WTC11 (cell line): ENCODE results near the gene IL2RA. TPM values are rescaled to one million over a fixed set of nuclear protein-coding genes. Genes with fewer than 3 reads are reported as not detected.

Experiments used
- ATAC-seq: fragments of 200-7000 bp; cut with Tn5 transposase; 2 replicates; pipeline ENCODE4 v1.10.0; 2021; ENCODE audit warnings: mild to moderate bottlenecking, moderate library complexity
- CTCF ChIA-PET: fragments of 300-600 bp; sonication (Branson Sonifier 250); formaldehyde crosslinking; loops from one replicate; lab custom pipeline; 2021; ENCODE audit warnings: antibody characterized with exemption; lab: Charles Lee
- POLR2A ChIA-PET: fragments of 350-600 bp; sonication (Branson Sonifier 250); formaldehyde crosslinking; loops from one replicate; lab custom pipeline; 2021; ENCODE audit warnings: antibody characterized with exemption; lab: Charles Lee
- DNase-seq: peaks from one replicate; pipeline ENCODE4 v3.0.0; 2021; ENCODE audit warnings: low spot score
- H3K27ac Mint-ChIP-seq: 2 replicates; pipeline ENCODE4 v1.8.0; 2021; ENCODE audit warnings: mixed read lengths
- H3K27me3 Mint-ChIP-seq: 2 replicates; pipeline ENCODE4 v1.8.0; 2021; ENCODE audit warnings: low read depth, mild to moderate bottlenecking, moderate library complexity, mixed read lengths
- H3K36me3 Mint-ChIP-seq: 2 replicates; pipeline ENCODE4 v1.8.0; 2021; ENCODE audit warnings: mixed read lengths
- H3K4me1 Mint-ChIP-seq: 2 replicates; pipeline ENCODE4 v1.8.0; 2022; ENCODE audit warnings: mixed read lengths
- H3K4me3 Mint-ChIP-seq: 2 replicates; pipeline ENCODE4 v1.8.0; 2021; ENCODE audit warnings: mild to moderate bottlenecking, moderate library complexity, mixed read lengths
- H3K9me3 Mint-ChIP-seq: 2 replicates; pipeline ENCODE4 v1.8.0; 2021; ENCODE audit warnings: mixed read lengths
- ARID4B ChIP-seq: sonication (generic); formaldehyde crosslinking; IDR thresholded peaks from 2 replicates; pipeline ENCODE4 v1.8.0; 2023; ENCODE audit warnings: missing genetic modification reagents, mild to moderate bottlenecking, borderline replicate concordance
- ATF3 ChIP-seq: sonication (generic); formaldehyde crosslinking; conservative IDR thresholded peaks from 2 replicates; pipeline ENCODE4 v1.8.1; 2022; ENCODE audit warnings: mild to moderate bottlenecking, missing genetic modification reagents
- GABPB1 ChIP-seq: sonication (generic); formaldehyde crosslinking; IDR thresholded peaks from 2 replicates; pipeline ENCODE4 v1.8.1; 2023; ENCODE audit warnings: mild to moderate bottlenecking, missing genetic modification reagents
- GRHL2 ChIP-seq: fragments of 250-450 bp; sonication (Bioruptor Pico); IDR thresholded peaks from 2 replicates; pipeline ENCODE4 v1.8.0; 2022; ENCODE audit warnings: mild to moderate bottlenecking, moderate library complexity; ENCODE audit not compliant: insufficient replicate concordance, severe bottlenecking
- HMGA2 ChIP-seq: fragments of 250-450 bp; sonication (Bioruptor Pico); IDR thresholded peaks from 2 replicates; pipeline ENCODE4 v1.4.0; 2021; ENCODE audit warnings: mild to moderate bottlenecking, moderate library complexity
- IRF2 ChIP-seq: sonication (generic); formaldehyde crosslinking; IDR thresholded peaks from 2 replicates; pipeline ENCODE4 v1.8.0; 2022; ENCODE audit warnings: low read depth, missing genetic modification reagents, borderline replicate concordance
- NFE2L1 ChIP-seq: sonication (generic); formaldehyde crosslinking; IDR thresholded peaks from 2 replicates; pipeline ENCODE4 v1.8.1; 2023; ENCODE audit warnings: missing genetic modification reagents
- NR2C2 ChIP-seq: sonication (generic); formaldehyde crosslinking; IDR thresholded peaks from 2 replicates; pipeline ENCODE4 v1.8.0; 2022; ENCODE audit warnings: mild to moderate bottlenecking, missing genetic modification reagents
- PREB ChIP-seq: sonication (generic); formaldehyde crosslinking; IDR thresholded peaks from 2 replicates; pipeline ENCODE4 v1.8.1; 2022; ENCODE audit warnings: mild to moderate bottlenecking, missing genetic modification reagents, moderate library complexity, borderline replicate concordance
- TCF7 ChIP-seq: sonication (generic); formaldehyde crosslinking; IDR thresholded peaks from 2 replicates; pipeline ENCODE4 v1.8.0; 2022; ENCODE audit warnings: mild to moderate bottlenecking, low read depth, missing genetic modification reagents, moderate library complexity
- TEAD1 ChIP-seq: sonication (generic); formaldehyde crosslinking; IDR thresholded peaks from 2 replicates; pipeline ENCODE4 v1.8.0; 2022; ENCODE audit warnings: mild to moderate bottlenecking, missing genetic modification reagents
- ZNF232 ChIP-seq: sonication (generic); formaldehyde crosslinking; IDR thresholded peaks from 2 replicates; pipeline ENCODE4 v1.8.0; 2022; ENCODE audit warnings: mild to moderate bottlenecking, missing genetic modification reagents
- ZNF263 ChIP-seq: sonication (generic); formaldehyde crosslinking; IDR thresholded peaks from 2 replicates; pipeline ENCODE4 v1.8.1; 2022; ENCODE audit warnings: low read depth, mild to moderate bottlenecking, moderate library complexity, missing genetic modification reagents
- ZNF416 ChIP-seq: fragments of 250-450 bp; sonication (Bioruptor Pico); IDR thresholded peaks from 2 replicates; pipeline ENCODE4 v1.9.0; 2021; ENCODE audit warnings: mild to moderate bottlenecking, inconsistent platforms
- ZNF532 ChIP-seq: fragments of 250-450 bp; sonication (Bioruptor Pico); IDR thresholded peaks from 2 replicates; pipeline ENCODE4 v1.9.0; 2021; ENCODE audit warnings: mild to moderate bottlenecking, borderline replicate concordance
- ZNF671 ChIP-seq: fragments of 250-450 bp; sonication (Bioruptor Pico); IDR thresholded peaks from 2 replicates; pipeline ENCODE4 v1.8.0; 2021; ENCODE audit warnings: mild to moderate bottlenecking
- total RNA-seq: library from RNA; stranded (reverse); gene quantifications from 3 replicates; pipeline ENCODE4 v1.2.3, GENCODE V29; 2021
- TF ChIP-seq, protein P1 (sequence below): sonication (generic); formaldehyde crosslinking; IDR thresholded peaks from 2 replicates; pipeline ENCODE4 v1.8.0; 2022; ENCODE audit warnings: mild to moderate bottlenecking, missing genetic modification reagents
- TF ChIP-seq, protein P2 (sequence below): sonication (generic); formaldehyde crosslinking; IDR thresholded peaks from 2 replicates; pipeline ENCODE4 v1.8.0; 2022; ENCODE audit warnings: missing genetic modification reagents
- TF ChIP-seq, protein P3 (sequence below): fragments of 250-450 bp; sonication (Bioruptor Pico); IDR thresholded peaks from 2 replicates; pipeline ENCODE4 v1.8.0; 2021; ENCODE audit warnings: mild to moderate bottlenecking

Gene IL2RA
- total RNA-seq, 1 experiment from 2014 or later = 0.31 TPM

- no peak for TF ChIP-seq GABPB1 (CRISPR knock-in tag)
- TF ChIP-seq, protein P1, sequence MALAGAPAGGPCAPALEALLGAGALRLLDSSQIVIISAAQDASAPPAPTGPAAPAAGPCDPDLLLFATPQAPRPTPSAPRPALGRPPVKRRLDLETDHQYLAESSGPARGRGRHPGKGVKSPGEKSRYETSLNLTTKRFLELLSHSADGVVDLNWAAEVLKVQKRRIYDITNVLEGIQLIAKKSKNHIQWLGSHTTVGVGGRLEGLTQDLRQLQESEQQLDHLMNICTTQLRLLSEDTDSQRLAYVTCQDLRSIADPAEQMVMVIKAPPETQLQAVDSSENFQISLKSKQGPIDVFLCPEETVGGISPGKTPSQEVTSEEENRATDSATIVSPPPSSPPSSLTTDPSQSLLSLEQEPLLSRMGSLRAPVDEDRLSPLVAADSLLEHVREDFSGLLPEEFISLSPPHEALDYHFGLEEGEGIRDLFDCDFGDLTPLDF = no peak
- TF ChIP-seq, protein P2, sequence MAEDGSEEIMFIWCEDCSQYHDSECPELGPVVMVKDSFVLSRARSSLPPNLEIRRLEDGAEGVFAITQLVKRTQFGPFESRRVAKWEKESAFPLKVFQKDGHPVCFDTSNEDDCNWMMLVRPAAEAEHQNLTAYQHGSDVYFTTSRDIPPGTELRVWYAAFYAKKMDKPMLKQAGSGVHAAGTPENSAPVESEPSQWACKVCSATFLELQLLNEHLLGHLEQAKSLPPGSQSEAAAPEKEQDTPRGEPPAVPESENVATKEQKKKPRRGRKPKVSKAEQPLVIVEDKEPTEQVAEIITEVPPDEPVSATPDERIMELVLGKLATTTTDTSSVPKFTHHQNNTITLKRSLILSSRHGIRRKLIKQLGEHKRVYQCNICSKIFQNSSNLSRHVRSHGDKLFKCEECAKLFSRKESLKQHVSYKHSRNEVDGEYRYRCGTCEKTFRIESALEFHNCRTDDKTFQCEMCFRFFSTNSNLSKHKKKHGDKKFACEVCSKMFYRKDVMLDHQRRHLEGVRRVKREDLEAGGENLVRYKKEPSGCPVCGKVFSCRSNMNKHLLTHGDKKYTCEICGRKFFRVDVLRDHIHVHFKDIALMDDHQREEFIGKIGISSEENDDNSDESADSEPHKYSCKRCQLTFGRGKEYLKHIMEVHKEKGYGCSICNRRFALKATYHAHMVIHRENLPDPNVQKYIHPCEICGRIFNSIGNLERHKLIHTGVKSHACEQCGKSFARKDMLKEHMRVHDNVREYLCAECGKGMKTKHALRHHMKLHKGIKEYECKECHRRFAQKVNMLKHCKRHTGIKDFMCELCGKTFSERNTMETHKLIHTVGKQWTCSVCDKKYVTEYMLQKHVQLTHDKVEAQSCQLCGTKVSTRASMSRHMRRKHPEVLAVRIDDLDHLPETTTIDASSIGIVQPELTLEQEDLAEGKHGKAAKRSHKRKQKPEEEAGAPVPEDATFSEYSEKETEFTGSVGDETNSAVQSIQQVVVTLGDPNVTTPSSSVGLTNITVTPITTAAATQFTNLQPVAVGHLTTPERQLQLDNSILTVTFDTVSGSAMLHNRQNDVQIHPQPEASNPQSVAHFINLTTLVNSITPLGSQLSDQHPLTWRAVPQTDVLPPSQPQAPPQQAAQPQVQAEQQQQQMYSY (CRISPR knock-in tag) = no peak
These were observed 2.0 kb upstream of the IL2RA start (continued) for GRCh38 chr10:6064119-6064518.

GRCh38 chr10:6061056-6061455, 1.1 kb downstream of the IL2RA start:
- POLR2A ChIA-PET = no interaction called here
- CTCF ChIA-PET = no interaction called here
- Mint-ChIP-seq H3K27me3 (no peaks in the 10 kb centered on the region; the same call in 1 of the 2 replicates), H3K4me1 (peaks cover 8% of the 10 kb centered on the region), H3K36me3 (no peaks in the 10 kb centered on the region), H3K27ac (no peak overlapping the region), H3K9me3 (peaks cover 9% of the 10 kb centered on the region), H3K4me3 (no peak overlapping the region)
- ATAC-seq (no peak), DNase-seq (no peak)
- no peak for TF ChIP-seq PREB (CRISPR knock-in tag)
- TF ChIP-seq NFE2L1 (CRISPR knock-in tag) = no peak
- no peak for TF ChIP-seq ATF3 (CRISPR knock-in tag)
- TF ChIP-seq, protein P3, sequence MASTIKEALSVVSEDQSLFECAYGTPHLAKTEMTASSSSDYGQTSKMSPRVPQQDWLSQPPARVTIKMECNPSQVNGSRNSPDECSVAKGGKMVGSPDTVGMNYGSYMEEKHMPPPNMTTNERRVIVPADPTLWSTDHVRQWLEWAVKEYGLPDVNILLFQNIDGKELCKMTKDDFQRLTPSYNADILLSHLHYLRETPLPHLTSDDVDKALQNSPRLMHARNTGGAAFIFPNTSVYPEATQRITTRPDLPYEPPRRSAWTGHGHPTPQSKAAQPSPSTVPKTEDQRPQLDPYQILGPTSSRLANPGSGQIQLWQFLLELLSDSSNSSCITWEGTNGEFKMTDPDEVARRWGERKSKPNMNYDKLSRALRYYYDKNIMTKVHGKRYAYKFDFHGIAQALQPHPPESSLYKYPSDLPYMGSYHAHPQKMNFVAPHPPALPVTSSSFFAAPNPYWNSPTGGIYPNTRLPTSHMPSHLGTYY (CRISPR knock-in tag) = no peak
- no peak for TF ChIP-seq NR2C2
- no peak for TF ChIP-seq TEAD1 (CRISPR knock-in tag)
- no peak for TF ChIP-seq ZNF671
- TF ChIP-seq IRF2 = no peak
- TF ChIP-seq TCF7 (CRISPR knock-in tag) = no peak
- no peak for TF ChIP-seq ZNF232
- TF ChIP-seq GRHL2 (CRISPR knock-in tag) = no peak
- TF ChIP-seq ZNF416 (CRISPR knock-in tag) = no peak
- TF ChIP-seq ARID4B = no peak
- no peak for TF ChIP-seq ZNF263
- TF ChIP-seq HMGA2 (CRISPR knock-in tag) = no peak
- no peak for TF ChIP-seq ZNF532 (CRISPR knock-in tag)
